Liver (tissue), 9 donors: ENCODE data around the gene GRK7. TPM values are rescaled to one million over a fixed set of nuclear protein-coding genes. Genes with fewer than 3 reads are reported as not detected.

Experiments
- DNase-seq: peaks from one replicate; pipeline ENCODE4 v3.0.0-alpha.2; 2017; ENCODE audit warnings: low spot score
- H3K27ac ChIP-seq, 2 donors: one replicate each; pipeline ENCODE4 v1.7.0; 2013; ENCODE audit warnings: inconsistent platforms in 2 of 2, low read length in 2 of 2, control low read depth in 1 of 2, low read depth in 1 of 2, mild to moderate bottlenecking in 1 of 2
- H3K27me3 ChIP-seq, 4 donors: one replicate each; pipeline versions ENCODE4 v1.6.1 to v1.7.0; 2013; ENCODE audit warnings: low read length in 3 of 4, inconsistent platforms in 1 of 4, mild to moderate bottlenecking in 1 of 4, moderate library complexity in 1 of 4; ENCODE audit not compliant: control insufficient read depth in 4 of 4, insufficient read depth in 4 of 4
- H3K36me3 ChIP-seq, 4 donors: one replicate each; pipeline versions ENCODE4 v1.6.1 to v1.7.0; 2013; ENCODE audit warnings: low read length in 3 of 4, mild to moderate bottlenecking in 3 of 4, low read depth in 1 of 4, moderate library complexity in 1 of 4; ENCODE audit not compliant: control insufficient read depth in 4 of 4, insufficient read depth in 3 of 4
- H3K4me1 ChIP-seq, 4 donors: one replicate each; pipeline versions ENCODE4 v1.6.1 to v1.7.0; 2013; ENCODE audit warnings: low read length in 3 of 4, mild to moderate bottlenecking in 3 of 4, moderate library complexity in 1 of 4; ENCODE audit not compliant: control insufficient read depth in 4 of 4, insufficient read depth in 4 of 4
- H3K4me3 ChIP-seq, 3 donors: one replicate each; pipeline versions ENCODE4 v1.6.1 to v1.7.0; 2013; ENCODE audit warnings: low read length in 3 of 3, control low read depth in 1 of 3, low read depth in 1 of 3, mild to moderate bottlenecking in 1 of 3
- H3K9ac ChIP-seq, 2 donors: one replicate each; pipeline ENCODE4 v1.7.0; 2013; ENCODE audit warnings: low read length in 2 of 2, mild to moderate bottlenecking in 2 of 2, moderate library complexity in 2 of 2, control low read depth in 1 of 2, low read depth in 1 of 2
- H3K9me3 ChIP-seq, 4 donors: one replicate each; pipeline versions ENCODE4 v1.6.1 to v1.7.0; 2013; ENCODE audit warnings: low read length in 3 of 4; ENCODE audit not compliant: control insufficient read depth in 4 of 4
- EGR1 ChIP-seq, 2 donors: IDR thresholded peaks; 2 replicates each; pipeline ENCODE4 v1.6.1; 2016 to 2018; ENCODE audit warnings: antibody characterized with exemption in 2 of 2, low read depth in 2 of 2
- FOXA1 ChIP-seq: IDR thresholded peaks from 2 replicates; pipeline ENCODE4 v1.6.1; 2016; ENCODE audit warnings: antibody characterized with exemption
- FOXA2 ChIP-seq: IDR thresholded peaks from 2 replicates; pipeline ENCODE4 v1.6.1; 2016; ENCODE audit warnings: antibody characterized with exemption
- HNF4G ChIP-seq: IDR thresholded peaks from 2 replicates; pipeline ENCODE4 v1.6.1; 2016; ENCODE audit warnings: antibody characterized with exemption
- NR2F2 ChIP-seq: IDR thresholded peaks from 2 replicates; pipeline ENCODE4 v1.6.1; 2016; ENCODE audit warnings: antibody characterized with exemption
- RAD21 ChIP-seq, 2 donors: IDR thresholded peaks; 2 replicates each; pipeline ENCODE4 v1.6.1; 2016; ENCODE audit warnings: antibody characterized with exemption in 2 of 2, mild to moderate bottlenecking in 2 of 2
- YY1 ChIP-seq: IDR thresholded peaks from 2 replicates; pipeline ENCODE4 v1.6.1; 2016; ENCODE audit warnings: antibody characterized with exemption, mild to moderate bottlenecking
- WGBS: extraction: QIAGEN DNeasy Blood & Tissue Kit; methylation state at CpG from one replicate; pipeline ENCODE4 v1.1.7; 2013; 5-methylcytosine and 5-hydroxymethylcytosine counted together
- polyA plus RNA-seq, 2 donors: library from polyadenylated mRNA; stranded (reverse) in 1 of 2; unstranded in 1 of 2; fragments of 200-250 nt in 1 of 2; fragments of >200 nt in 1 of 2; fragmentation: Nextera tagmentation in 1 of 2; extraction: Ambion mirVana in 1 of 2; gene quantifications; one replicate each; pipeline versions ENCODE4 v1.2.1 to v1.2.3, GENCODE V29; 2013 to 2015
- total RNA-seq, 2 donors: library from RNA; depleted of rRNA; stranded (reverse); fragments of >200 nt; gene quantifications; one replicate each; pipeline ENCODE4 v1.2.3, GENCODE V29; 2014
- TF ChIP-seq, protein P1 (sequence below): IDR thresholded peaks from 2 replicates; pipeline ENCODE4 v1.6.1; 2016; ENCODE audit warnings: antibody characterized with exemption
- TF ChIP-seq, protein P2 (sequence below): fragments of 150-350 bp; IDR thresholded peaks from 2 replicates; pipeline ENCODE4 v1.5.1; 2017; ENCODE audit warnings: improper control_type of control experiment, low read depth, low read length; ENCODE audit not compliant: missing input control
- donor health status: healthy.
- donor health status: healthy.
- donor health status: healthy.
- donor health status: healthy.
- donor health status: healthy.

Gene GRK7
- total and polyA plus RNA-seq, 4 donors, result 0.08 TPM; not detected in 3

DNA sequence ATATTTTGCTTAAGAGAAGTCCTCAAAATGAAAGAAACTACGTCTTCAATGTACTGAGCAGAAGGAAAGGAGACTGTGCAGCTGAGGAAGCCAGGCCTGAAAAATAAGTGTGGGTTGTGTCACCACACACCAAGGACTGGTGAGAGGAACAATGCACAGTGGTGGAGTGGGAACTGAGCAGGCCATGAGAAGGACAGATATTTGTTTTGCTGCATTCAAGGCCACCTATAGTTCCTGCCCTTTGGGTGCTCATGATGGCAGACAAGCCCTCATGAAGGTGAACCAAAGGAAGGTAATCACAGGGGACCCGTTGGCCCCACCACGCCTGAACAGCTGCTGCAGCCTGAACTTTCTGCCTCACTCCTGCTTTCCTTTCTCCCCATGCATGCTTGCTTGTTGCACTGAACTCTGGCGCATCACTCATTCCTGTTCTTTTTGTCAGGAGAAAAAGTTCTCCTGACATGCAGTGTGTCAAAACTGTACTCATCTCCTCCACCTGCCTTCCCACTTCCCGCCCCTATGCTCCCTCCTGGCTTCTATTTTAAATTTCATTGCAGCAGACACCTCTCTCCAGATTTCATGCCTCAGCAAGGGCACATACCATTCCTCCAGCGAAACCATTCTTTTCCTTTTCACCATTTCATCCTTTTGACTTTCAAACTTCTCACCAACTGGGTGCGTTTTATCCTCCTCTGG lies 27.3 kb upstream of the GRK7 start:
- H3K4me3 ChIP-seq, result no peak overlapping the region
- peaks cover 1 to 19% (median 16%) of the 10 kb centered on the region in 4 donors for H3K4me1 ChIP-seq
- H3K27me3 ChIP-seq, result no peaks in the 10 kb centered on the region
- TF ChIP-seq FOXA1 (no peak), RAD21 (IDR thresholded peaks at IDR 0.05) (no peak)
- TF ChIP-seq, protein P1, sequence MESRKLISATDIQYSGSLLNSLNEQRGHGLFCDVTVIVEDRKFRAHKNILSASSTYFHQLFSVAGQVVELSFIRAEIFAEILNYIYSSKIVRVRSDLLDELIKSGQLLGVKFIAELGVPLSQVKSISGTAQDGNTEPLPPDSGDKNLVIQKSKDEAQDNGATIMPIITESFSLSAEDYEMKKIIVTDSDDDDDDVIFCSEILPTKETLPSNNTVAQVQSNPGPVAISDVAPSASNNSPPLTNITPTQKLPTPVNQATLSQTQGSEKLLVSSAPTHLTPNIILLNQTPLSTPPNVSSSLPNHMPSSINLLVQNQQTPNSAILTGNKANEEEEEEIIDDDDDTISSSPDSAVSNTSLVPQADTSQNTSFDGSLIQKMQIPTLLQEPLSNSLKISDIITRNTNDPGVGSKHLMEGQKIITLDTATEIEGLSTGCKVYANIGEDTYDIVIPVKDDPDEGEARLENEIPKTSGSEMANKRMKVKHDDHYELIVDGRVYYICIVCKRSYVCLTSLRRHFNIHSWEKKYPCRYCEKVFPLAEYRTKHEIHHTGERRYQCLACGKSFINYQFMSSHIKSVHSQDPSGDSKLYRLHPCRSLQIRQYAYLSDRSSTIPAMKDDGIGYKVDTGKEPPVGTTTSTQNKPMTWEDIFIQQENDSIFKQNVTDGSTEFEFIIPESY, result no peak
- H3K9me3 ChIP-seq, result no peaks in the 10 kb centered on the region
- 93% methylated on average over 7 of the region's 7 CpGs for WGBS
- H3K36me3 ChIP-seq, result no peaks in the 10 kb centered on the region
- H3K27ac ChIP-seq, result no peak overlapping the region
- no peak overlapping the region for H3K9ac ChIP-seq
- no peak for DNase-seq

DNA sequence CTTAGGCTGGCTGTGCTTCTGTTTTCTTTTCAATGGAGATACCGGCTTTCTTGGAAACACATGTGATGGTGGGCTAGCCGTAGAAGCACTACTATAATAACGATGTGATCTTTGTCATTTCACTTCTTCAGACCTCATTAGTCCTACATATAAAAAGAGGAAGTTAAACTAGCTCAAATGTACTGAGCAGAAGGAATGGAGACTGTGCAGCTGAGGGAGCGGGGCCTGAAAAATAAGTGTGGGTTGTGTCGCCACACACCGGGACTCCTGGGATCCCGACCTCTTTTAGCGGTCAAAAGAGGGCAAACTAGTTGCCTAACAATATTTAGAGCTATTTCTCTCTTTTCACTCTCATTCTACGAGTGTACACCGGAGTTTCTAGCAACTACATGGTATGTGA lies 26.1 kb upstream of the GRK7 start:
- DNase-seq, result no peak
- Histone ChIP-seq H3K4me1 (peaks cover 3 to 19% (median 16%) of the 10 kb centered on the region in 4 donors), H3K36me3 (no peaks in the 10 kb centered on the region), H3K9ac (no peak overlapping the region), H3K27ac (no peak overlapping the region), H3K4me3 (no peak overlapping the region), H3K27me3 (no peaks in the 10 kb centered on the region), H3K9me3 (no peaks in the 10 kb centered on the region)
- no peak for TF ChIP-seq HNF4G
- 84% methylated on average over 10 of the region's 10 CpGs for WGBS

DNA sequence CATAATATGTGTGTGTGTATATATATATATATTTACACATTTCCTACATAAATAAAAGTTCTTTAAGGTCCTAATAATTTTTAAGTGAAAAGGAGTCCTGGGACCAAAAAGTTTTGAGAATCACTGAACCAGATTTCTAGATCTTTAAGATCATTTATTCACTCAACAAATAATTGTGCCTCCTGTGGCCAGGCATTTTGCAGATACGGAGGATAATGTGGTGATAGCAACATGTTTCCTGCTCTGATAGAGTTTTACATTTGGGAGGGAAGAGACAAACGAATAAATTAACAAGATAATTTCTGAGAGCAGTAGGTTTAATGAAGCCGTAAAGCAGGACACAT lies 25.6 kb upstream of the GRK7 start:
- no peak for DNase-seq
- no peak for TF ChIP-seq EGR1 (IDR thresholded peaks at IDR 0.05; ENCODE audit: low read depth in 2 of 2)
- TF ChIP-seq NR2F2, result no peak
- no peak for TF ChIP-seq YY1
- no peak for TF ChIP-seq FOXA2
- TF ChIP-seq RAD21 (IDR thresholded peaks at IDR 0.05), result no peak
- TF ChIP-seq, protein P2, sequence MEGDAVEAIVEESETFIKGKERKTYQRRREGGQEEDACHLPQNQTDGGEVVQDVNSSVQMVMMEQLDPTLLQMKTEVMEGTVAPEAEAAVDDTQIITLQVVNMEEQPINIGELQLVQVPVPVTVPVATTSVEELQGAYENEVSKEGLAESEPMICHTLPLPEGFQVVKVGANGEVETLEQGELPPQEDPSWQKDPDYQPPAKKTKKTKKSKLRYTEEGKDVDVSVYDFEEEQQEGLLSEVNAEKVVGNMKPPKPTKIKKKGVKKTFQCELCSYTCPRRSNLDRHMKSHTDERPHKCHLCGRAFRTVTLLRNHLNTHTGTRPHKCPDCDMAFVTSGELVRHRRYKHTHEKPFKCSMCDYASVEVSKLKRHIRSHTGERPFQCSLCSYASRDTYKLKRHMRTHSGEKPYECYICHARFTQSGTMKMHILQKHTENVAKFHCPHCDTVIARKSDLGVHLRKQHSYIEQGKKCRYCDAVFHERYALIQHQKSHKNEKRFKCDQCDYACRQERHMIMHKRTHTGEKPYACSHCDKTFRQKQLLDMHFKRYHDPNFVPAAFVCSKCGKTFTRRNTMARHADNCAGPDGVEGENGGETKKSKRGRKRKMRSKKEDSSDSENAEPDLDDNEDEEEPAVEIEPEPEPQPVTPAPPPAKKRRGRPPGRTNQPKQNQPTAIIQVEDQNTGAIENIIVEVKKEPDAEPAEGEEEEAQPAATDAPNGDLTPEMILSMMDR, result no peak
- Histone ChIP-seq H3K9me3 (no peaks in the 10 kb centered on the region), H3K27ac (peak overlapping the region; percentile 66 to 78), H3K27me3 (no peaks in the 10 kb centered on the region), H3K4me1 (peaks cover 3 to 19% (median 16%) of the 10 kb centered on the region in 4 donors), H3K4me3 (peak overlapping the region in 2 of 3 donors; percentile 48 to 96), H3K36me3 (no peaks in the 10 kb centered on the region), H3K9ac (peak overlapping the region in 1 of 2 donors; percentile 49)
- under 1% methylated on average over 3 of the region's 3 CpGs for WGBS
